PC-3 (cell line): Measurements from ENCODE around the gene HERPUD1.

Experiments used
- CTCF ChIP-seq: fragments of 300-600 bp; sonication (generic); conservative IDR thresholded peaks from 2 replicates; pipeline ENCODE4 v1.5.1; 2017; ENCODE audit warnings: antibody characterized with exemption, low read depth, mild to moderate bottlenecking, low read length
- EZH2 ChIP-seq: fragments of 300-600 bp; sonication (generic); IDR thresholded peaks from one replicate; pipeline ENCODE4 v1.6.1; 2017; ENCODE audit warnings: antibody characterized with exemption, mild to moderate bottlenecking, low read length; ENCODE audit not compliant: unreplicated experiment
- EZH2phosphoT487 ChIP-seq: fragments of 300-600 bp; sonication (generic); IDR thresholded peaks from 2 replicates; pipeline ENCODE4 v1.6.1; 2018; ENCODE audit warnings: mild to moderate bottlenecking, antibody characterized with exemption, low read length, borderline replicate concordance

- TF ChIP-seq EZH2phosphoT487 (no peak), CTCF (no peak), EZH2 (no peak)
Measured at GRCh38 chr16:56898847-56899246, 33.1 kb upstream of the HERPUD1 start.
